SH-SY5Y (cell line): Measurements from ENCODE around the gene MSI2.

Experiments
- GATA2 ChIP-seq: IDR thresholded peaks from 2 replicates; pipeline ENCODE4 v1.6.1; 2011; ENCODE audit warnings: mild to moderate bottlenecking, low read depth, low read length
- GATA3 ChIP-seq: IDR thresholded peaks from 2 replicates; pipeline ENCODE4 v1.6.1; 2011; ENCODE audit warnings: low read depth, mild to moderate bottlenecking, low read length, moderate library complexity

- TF ChIP-seq GATA2 (no peak), GATA3 (no peak)
These were observed 392.9 kb downstream of the MSI2 start for GRCh38 chr17:57649191-57649590.
